D721Med (cell line): Measurements from ENCODE around the gene ZAR1.

Source experiments
- DNase-seq: peaks from one replicate; pipeline ENCODE4 v3.0.0; 2011; ENCODE audit warnings: low spot score; ENCODE audit not compliant: insufficient read length
- FAIRE-seq: peaks from 2 replicates; lab custom pipeline; 2011; peaks lifted over from hg19 to GRCh38; lab: Jason Lieb, UNC
- CTCF ChIP-seq: IDR thresholded peaks from 2 replicates; pipeline ENCODE4 v1.5.1; 2012; ENCODE audit warnings: mild to moderate bottlenecking, control low read depth; ENCODE audit not compliant: insufficient read depth; ENCODE audit errors: missing control alignments

The ZAR1 gene

GRCh38 chr4:48489683-48490011 is 405 bp upstream of the ZAR1 start:
- no peak for TF ChIP-seq CTCF
- FAIRE-seq (no peak), DNase-seq (no peak)

- no peak for FAIRE-seq
- DNase-seq: no peak
- TF ChIP-seq CTCF: no peak
These were observed 845 bp downstream of the ZAR1 start for GRCh38 chr4:48490680-48491513.

GRCh38 chr4:48491514-48492176 is 1.6 kb downstream of the ZAR1 start:
- FAIRE-seq (no peak), DNase-seq (no peak)
- TF ChIP-seq CTCF: no peak

GRCh38 chr4:48493452-48494100 is 3.5 kb downstream of the ZAR1 start:
- TF ChIP-seq CTCF: no peak
- DNase-seq: no peak
- FAIRE-seq: no peak

- no peak for DNase-seq
- TF ChIP-seq CTCF: no peak
- FAIRE-seq: no peak
These were observed 5.9 kb downstream of the ZAR1 start for GRCh38 chr4:48495941-48496340.

GRCh38 chr4:48498895-48499294 is 8.8 kb downstream of the ZAR1 start:
- DNase-seq: no peak
- FAIRE-seq: no peak
- no peak for TF ChIP-seq CTCF
